GM10266 (cell line): ENCODE results near the gene MED25.
A peak's percentile ranks its signal among the peaks of the same experiment; 100 is the strongest.

Source experiments
- DNase-seq: peaks from one replicate; pipeline ENCODE4 v3.0.0; 2012; ENCODE audit errors: extremely low spot score
- TF ChIP-seq, protein P1 (sequence below): IDR thresholded peaks from 2 replicates; pipeline ENCODE4 v1.5.1; 2012; ENCODE audit warnings: mild to moderate bottlenecking, low read depth; ENCODE audit not compliant: control insufficient read depth, insufficient read depth; ENCODE audit errors: missing control alignments

MED25 gene

DNA sequence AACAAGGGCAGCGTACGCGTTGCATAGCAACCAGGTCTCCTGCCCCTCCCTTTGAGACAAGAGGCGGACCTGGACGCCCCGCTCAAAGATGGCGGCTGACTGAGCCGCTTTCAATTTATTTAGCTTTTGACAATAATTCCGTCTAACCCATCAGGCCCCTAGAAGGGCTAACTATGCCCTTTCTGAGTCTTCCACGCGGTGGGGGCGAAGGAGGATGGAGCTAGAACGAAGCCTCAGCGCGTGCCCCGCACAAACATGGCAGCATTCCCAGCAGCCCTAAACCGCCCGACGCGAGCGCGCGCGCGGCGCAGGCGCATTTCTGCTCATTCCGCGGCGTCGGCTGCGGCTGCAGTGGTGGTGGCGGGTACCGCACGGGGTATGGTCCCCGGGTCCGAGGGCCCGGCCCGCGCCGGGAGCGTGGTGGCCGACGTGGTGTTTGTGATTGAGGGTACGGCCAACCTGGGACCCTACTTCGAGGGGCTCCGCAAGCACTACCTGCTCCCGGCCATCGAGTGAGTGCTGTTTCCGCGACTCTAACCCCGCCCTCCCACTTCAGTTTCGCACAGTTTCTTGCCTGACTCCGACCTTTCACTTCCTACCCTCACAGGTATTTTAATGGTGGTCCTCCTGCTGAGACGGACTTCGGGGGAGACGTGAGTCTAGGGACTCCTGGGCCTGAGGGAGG lies at the start of gene MED25:
Gene MED25, plus strand, starts transcription at position 326 of the 685 bp plus-strand sequence. Its CDS starts 53 bp downstream, at position 379.
- TF ChIP-seq, protein P1, sequence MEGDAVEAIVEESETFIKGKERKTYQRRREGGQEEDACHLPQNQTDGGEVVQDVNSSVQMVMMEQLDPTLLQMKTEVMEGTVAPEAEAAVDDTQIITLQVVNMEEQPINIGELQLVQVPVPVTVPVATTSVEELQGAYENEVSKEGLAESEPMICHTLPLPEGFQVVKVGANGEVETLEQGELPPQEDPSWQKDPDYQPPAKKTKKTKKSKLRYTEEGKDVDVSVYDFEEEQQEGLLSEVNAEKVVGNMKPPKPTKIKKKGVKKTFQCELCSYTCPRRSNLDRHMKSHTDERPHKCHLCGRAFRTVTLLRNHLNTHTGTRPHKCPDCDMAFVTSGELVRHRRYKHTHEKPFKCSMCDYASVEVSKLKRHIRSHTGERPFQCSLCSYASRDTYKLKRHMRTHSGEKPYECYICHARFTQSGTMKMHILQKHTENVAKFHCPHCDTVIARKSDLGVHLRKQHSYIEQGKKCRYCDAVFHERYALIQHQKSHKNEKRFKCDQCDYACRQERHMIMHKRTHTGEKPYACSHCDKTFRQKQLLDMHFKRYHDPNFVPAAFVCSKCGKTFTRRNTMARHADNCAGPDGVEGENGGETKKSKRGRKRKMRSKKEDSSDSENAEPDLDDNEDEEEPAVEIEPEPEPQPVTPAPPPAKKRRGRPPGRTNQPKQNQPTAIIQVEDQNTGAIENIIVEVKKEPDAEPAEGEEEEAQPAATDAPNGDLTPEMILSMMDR, result no peak

DNA sequence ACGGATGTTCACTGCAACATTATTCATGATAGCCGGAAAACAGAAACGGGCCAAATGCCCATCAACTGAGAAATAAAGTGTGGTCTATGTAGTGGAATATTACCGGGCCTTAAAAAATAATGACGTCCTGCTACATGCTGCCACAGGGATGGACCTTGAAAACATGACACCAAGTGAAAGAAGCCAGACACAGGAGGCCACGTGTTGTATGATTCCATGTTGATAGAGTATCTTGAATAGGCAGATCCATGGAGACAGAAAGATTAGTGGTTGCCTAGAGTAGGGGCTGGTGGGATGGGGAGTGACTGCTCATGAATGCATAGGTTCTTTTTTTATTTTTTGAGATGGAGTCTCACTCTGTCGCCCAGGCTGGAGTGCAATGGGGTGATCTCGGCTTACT lies 47.6 kb upstream of the MED25 start:
- no peak for DNase-seq
- TF ChIP-seq, protein P1, result no peak

More for the DNA sequence above, at the start of gene MED25:
- peak; percentile 93 for DNase-seq

DNA sequence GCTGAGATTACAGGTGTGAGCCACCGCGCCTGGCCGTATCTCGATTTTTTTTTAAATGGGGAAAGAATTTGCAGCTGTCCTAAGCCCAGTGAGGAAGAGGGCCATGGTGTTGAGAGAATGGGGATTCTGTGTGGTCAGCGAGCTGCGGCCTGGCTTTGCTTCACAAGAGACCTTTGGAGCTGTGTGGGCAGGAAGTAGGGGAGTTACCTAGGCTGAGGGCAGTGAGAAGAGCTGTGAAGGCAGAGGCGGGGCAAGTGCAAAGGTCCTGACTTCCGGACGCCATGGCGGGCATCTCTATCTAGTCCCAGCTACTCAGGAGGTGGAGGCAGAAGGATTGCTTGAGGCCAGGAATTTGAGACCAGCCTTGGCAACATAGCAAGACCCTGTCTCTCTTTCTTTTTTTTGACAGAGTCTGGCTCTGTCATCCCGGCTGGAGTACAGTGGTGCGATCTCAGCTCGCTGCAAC lies 46.4 kb upstream of the MED25 start:
- TF ChIP-seq, protein P1, result no peak
- no peak for DNase-seq

DNA sequence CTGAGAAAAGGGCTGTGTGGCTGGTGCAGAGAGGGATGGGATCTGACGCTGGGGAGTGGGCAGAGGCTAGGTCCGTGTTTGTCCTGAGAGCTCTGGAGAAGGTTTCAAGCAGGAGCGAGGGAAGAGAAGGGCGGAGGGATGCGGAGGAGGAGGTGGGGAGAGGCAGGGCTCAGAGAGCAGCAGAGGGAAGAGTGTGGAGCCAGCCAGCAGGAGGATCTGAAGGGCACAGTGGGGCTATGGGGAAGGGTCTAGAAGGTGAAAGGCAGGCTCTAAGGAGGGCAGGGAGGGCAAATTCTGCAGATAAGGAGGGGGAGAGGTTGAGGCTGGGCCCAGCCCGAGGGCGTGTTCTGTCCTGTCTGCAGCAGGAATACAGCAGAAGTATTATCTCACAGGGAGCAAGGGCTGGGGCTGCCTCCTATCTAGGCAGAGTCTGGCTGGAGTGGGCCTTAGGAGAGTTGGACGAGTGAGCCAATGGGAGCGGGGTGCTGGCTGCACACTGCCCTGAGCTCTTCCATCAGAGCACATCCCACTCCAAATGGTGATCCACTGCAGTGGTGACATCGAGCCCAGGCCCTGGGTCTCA lies 45.1 kb upstream of the MED25 start:
- TF ChIP-seq, protein P1, result no peak

DNA sequence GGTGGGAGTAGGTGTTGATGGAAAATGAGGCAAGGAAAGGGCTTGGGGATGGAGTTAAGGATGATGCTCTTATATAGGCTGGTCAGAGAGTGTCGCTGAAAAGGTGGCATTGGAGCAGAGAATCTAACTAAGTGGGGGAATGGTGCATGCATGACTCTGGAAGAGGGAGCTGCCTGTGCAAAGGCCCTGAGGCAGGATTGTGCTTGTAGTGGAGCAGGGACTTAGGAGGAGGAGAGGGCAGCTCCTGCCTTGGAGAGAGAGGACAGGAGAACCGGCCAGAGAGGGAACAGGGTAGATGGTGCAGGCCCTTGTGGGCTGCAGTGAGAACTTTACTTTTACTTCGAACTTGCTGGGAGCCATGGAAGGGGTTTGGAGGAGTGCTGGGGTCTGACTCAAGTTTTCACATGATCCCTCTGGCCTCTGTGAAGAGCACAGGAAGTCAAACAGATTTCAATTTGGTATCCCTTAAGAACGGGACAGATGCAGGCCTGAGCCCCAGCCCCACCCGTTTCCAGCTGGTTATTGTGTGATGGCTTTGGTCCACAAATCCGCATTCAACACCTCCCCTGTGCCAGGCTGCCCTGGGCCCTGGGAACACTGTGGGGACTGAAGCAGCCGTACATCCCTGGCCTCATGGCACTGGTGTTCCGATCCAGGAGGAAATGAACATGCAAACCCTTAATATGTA lies 44.3 kb upstream of the MED25 start:
- DNase-seq, result no peak
- TF ChIP-seq, protein P1, result no peak

More for the DNA sequence above, 45.1 kb upstream of the MED25 start:
- DNase-seq, result no peak

DNA sequence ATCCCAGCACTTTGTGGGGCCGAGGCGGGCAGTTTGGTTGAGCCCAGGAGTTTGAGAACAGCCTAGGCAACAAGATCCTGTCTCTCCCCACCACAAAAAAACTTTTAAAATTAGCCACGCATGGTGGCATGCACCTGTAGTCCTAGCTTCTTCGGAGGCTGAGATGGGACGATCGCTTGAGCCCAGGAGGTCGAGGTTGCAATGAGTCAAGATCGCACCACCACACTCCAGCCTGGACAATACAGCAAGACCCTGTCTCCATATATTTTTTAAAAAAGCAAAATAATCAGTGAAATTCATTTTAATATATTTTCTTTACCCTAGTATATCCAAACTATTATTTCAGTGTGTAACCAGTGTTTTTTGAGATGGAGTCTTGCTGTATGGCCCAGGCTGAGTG lies 43.1 kb upstream of the MED25 start:
- TF ChIP-seq, protein P1, result no peak
- DNase-seq, result no peak
